WTC11 (cell line): ENCODE data around the gene DNAJB9. TPM values are rescaled to one million over a fixed set of nuclear protein-coding genes. Genes with fewer than 3 reads are reported as not detected.

ENCODE experiments used
- ATAC-seq: fragments of 200-7000 bp; cut with Tn5 transposase; 2 replicates; pipeline ENCODE4 v1.10.0; 2021; ENCODE audit warnings: mild to moderate bottlenecking, moderate library complexity
- CTCF ChIA-PET: fragments of 300-600 bp; sonication (Branson Sonifier 250); formaldehyde crosslinking; loops from one replicate; lab custom pipeline; 2021; ENCODE audit warnings: antibody characterized with exemption; lab: Charles Lee
- POLR2A ChIA-PET: fragments of 350-600 bp; sonication (Branson Sonifier 250); formaldehyde crosslinking; loops from one replicate; lab custom pipeline; 2021; ENCODE audit warnings: antibody characterized with exemption; lab: Charles Lee
- DNase-seq: peaks from one replicate; pipeline ENCODE4 v3.0.0; 2021; ENCODE audit warnings: low spot score
- H3K27ac Mint-ChIP-seq: 2 replicates; pipeline ENCODE4 v1.8.0; 2021; ENCODE audit warnings: mixed read lengths
- H3K27me3 Mint-ChIP-seq: 2 replicates; pipeline ENCODE4 v1.8.0; 2021; ENCODE audit warnings: low read depth, mild to moderate bottlenecking, moderate library complexity, mixed read lengths
- H3K36me3 Mint-ChIP-seq: 2 replicates; pipeline ENCODE4 v1.8.0; 2021; ENCODE audit warnings: mixed read lengths
- H3K4me1 Mint-ChIP-seq: 2 replicates; pipeline ENCODE4 v1.8.0; 2022; ENCODE audit warnings: mixed read lengths
- H3K4me3 Mint-ChIP-seq: 2 replicates; pipeline ENCODE4 v1.8.0; 2021; ENCODE audit warnings: mild to moderate bottlenecking, moderate library complexity, mixed read lengths
- H3K9me3 Mint-ChIP-seq: 2 replicates; pipeline ENCODE4 v1.8.0; 2021; ENCODE audit warnings: mixed read lengths
- ATF2 ChIP-seq: sonication (generic); formaldehyde crosslinking; IDR thresholded peaks from 2 replicates; pipeline ENCODE4 v1.8.1; 2022; ENCODE audit warnings: low read depth, missing genetic modification reagents, borderline replicate concordance
- CREM ChIP-seq: sonication (generic); formaldehyde crosslinking; IDR thresholded peaks from 2 replicates; pipeline ENCODE4 v1.8.1; 2022; ENCODE audit warnings: mild to moderate bottlenecking, missing genetic modification reagents, moderate library complexity
- E2F4 ChIP-seq: sonication (generic); formaldehyde crosslinking; IDR thresholded peaks from 2 replicates; pipeline ENCODE4 v1.8.1; 2022; ENCODE audit warnings: low read depth, mild to moderate bottlenecking, moderate library complexity, missing genetic modification reagents, borderline replicate concordance
- ELF4 ChIP-seq: sonication (generic); formaldehyde crosslinking; IDR thresholded peaks from 2 replicates; pipeline ENCODE4 v1.8.1; 2022; ENCODE audit warnings: low read depth, mild to moderate bottlenecking, moderate library complexity, missing genetic modification reagents
- ESRRA ChIP-seq: sonication (generic); formaldehyde crosslinking; IDR thresholded peaks from 2 replicates; pipeline ENCODE4 v1.8.1; 2022; ENCODE audit warnings: mild to moderate bottlenecking, missing genetic modification reagents, borderline replicate concordance
- FOXP4 ChIP-seq: sonication (generic); formaldehyde crosslinking; IDR thresholded peaks from 2 replicates; pipeline ENCODE4 v1.8.0; 2022; ENCODE audit warnings: mild to moderate bottlenecking, missing genetic modification reagents
- GABPB1 ChIP-seq: sonication (generic); formaldehyde crosslinking; IDR thresholded peaks from 2 replicates; pipeline ENCODE4 v1.8.1; 2023; ENCODE audit warnings: mild to moderate bottlenecking, missing genetic modification reagents
- GRHL2 ChIP-seq: fragments of 250-450 bp; sonication (Bioruptor Pico); IDR thresholded peaks from 2 replicates; pipeline ENCODE4 v1.8.0; 2022; ENCODE audit warnings: mild to moderate bottlenecking, moderate library complexity; ENCODE audit not compliant: insufficient replicate concordance, severe bottlenecking
- KAT7 ChIP-seq: sonication (generic); formaldehyde crosslinking; IDR thresholded peaks from 2 replicates; pipeline ENCODE4 v1.8.1; 2023; ENCODE audit warnings: missing genetic modification reagents, mild to moderate bottlenecking, borderline replicate concordance
- NFE2L1 ChIP-seq: sonication (generic); formaldehyde crosslinking; IDR thresholded peaks from 2 replicates; pipeline ENCODE4 v1.8.1; 2023; ENCODE audit warnings: missing genetic modification reagents
- NFYB ChIP-seq: sonication (generic); formaldehyde crosslinking; conservative IDR thresholded peaks from 2 replicates; pipeline ENCODE4 v1.8.0; 2022; ENCODE audit warnings: low read depth, missing genetic modification reagents
- OVOL2 ChIP-seq: fragments of 250-450 bp; sonication (Bioruptor Pico); IDR thresholded peaks from 2 replicates; pipeline ENCODE4 v1.9.0; 2021; ENCODE audit warnings: mild to moderate bottlenecking, borderline replicate concordance
- PRRX2 ChIP-seq: fragments of 250-450 bp; sonication (Bioruptor Pico); IDR thresholded peaks from 2 replicates; pipeline ENCODE4 v1.8.0; 2021; ENCODE audit warnings: mild to moderate bottlenecking
- SMAD3 ChIP-seq: sonication (generic); formaldehyde crosslinking; IDR thresholded peaks from 2 replicates; pipeline ENCODE4 v1.8.0; 2022; ENCODE audit warnings: missing genetic modification reagents, mild to moderate bottlenecking, borderline replicate concordance
- TCF7 ChIP-seq: sonication (generic); formaldehyde crosslinking; IDR thresholded peaks from 2 replicates; pipeline ENCODE4 v1.8.0; 2022; ENCODE audit warnings: mild to moderate bottlenecking, low read depth, missing genetic modification reagents, moderate library complexity
- TP53 ChIP-seq: sonication (generic); formaldehyde crosslinking; IDR thresholded peaks from 2 replicates; pipeline ENCODE4 v1.8.1; 2023; ENCODE audit warnings: mild to moderate bottlenecking, missing genetic modification reagents
- ZBTB21 ChIP-seq: sonication (generic); formaldehyde crosslinking; IDR thresholded peaks from 2 replicates; pipeline ENCODE4 v1.8.1; 2023; ENCODE audit warnings: mild to moderate bottlenecking, missing genetic modification reagents, borderline replicate concordance
- ZNF219 ChIP-seq: sonication (generic); formaldehyde crosslinking; IDR thresholded peaks from 2 replicates; pipeline ENCODE4 v1.8.0; 2023; ENCODE audit warnings: missing genetic modification reagents, mild to moderate bottlenecking, borderline replicate concordance
- ZNF232 ChIP-seq: sonication (generic); formaldehyde crosslinking; IDR thresholded peaks from 2 replicates; pipeline ENCODE4 v1.8.0; 2022; ENCODE audit warnings: mild to moderate bottlenecking, missing genetic modification reagents
- ZNF281 ChIP-seq: sonication (generic); formaldehyde crosslinking; IDR thresholded peaks from 2 replicates; pipeline ENCODE4 v1.8.0; 2023; ENCODE audit warnings: mild to moderate bottlenecking, missing genetic modification reagents
- ZNF396 ChIP-seq: fragments of 250-450 bp; sonication (Bioruptor Pico); IDR thresholded peaks from 2 replicates; pipeline ENCODE4 v1.8.0; 2021; ENCODE audit warnings: mild to moderate bottlenecking, moderate library complexity, borderline replicate concordance
- ZNF416 ChIP-seq: fragments of 250-450 bp; sonication (Bioruptor Pico); IDR thresholded peaks from 2 replicates; pipeline ENCODE4 v1.9.0; 2021; ENCODE audit warnings: mild to moderate bottlenecking, inconsistent platforms
- ZNF425 ChIP-seq: fragments of 250-450 bp; sonication (Bioruptor Pico); conservative IDR thresholded peaks from 2 replicates; pipeline ENCODE4 v1.9.0; 2021; ENCODE audit warnings: mild to moderate bottlenecking
- ZNF671 ChIP-seq: fragments of 250-450 bp; sonication (Bioruptor Pico); IDR thresholded peaks from 2 replicates; pipeline ENCODE4 v1.8.0; 2021; ENCODE audit warnings: mild to moderate bottlenecking
- ZSCAN18 ChIP-seq: fragments of 250-450 bp; sonication (Bioruptor Pico); IDR thresholded peaks from 2 replicates; pipeline ENCODE4 v2.1.2; 2022; ENCODE audit warnings: mild to moderate bottlenecking, moderate library complexity
- total RNA-seq: library from RNA; stranded (reverse); gene quantifications from 3 replicates; pipeline ENCODE4 v1.2.3, GENCODE V29; 2021

DNAJB9 gene
- total RNA-seq, 1 experiment from 2014 or later = 6.6 TPM

GRCh38 chr7:108596560-108596959 is 26.9 kb downstream of the DNAJB9 start:
- H3K36me3 Mint-ChIP-seq = no peaks in the 10 kb centered on the region
- POLR2A ChIA-PET = no interaction called here

GRCh38 chr7:108598153-108598552 is 28.5 kb downstream of the DNAJB9 start:
- POLR2A ChIA-PET = no interaction called here
- ATAC-seq (no peak), DNase-seq (no peak)
- Mint-ChIP-seq H3K27me3 (no peaks in the 10 kb centered on the region), H3K4me1 (peaks cover 31% of the 10 kb centered on the region), H3K27ac (no peak overlapping the region), H3K9me3 (peaks cover 4% of the 10 kb centered on the region; the same call in 1 of the 2 replicates), H3K4me3 (no peak overlapping the region), H3K36me3 (no peaks in the 10 kb centered on the region)
- CTCF ChIA-PET = no interaction called here
- no peak for TF ChIP-seq TCF7
- no peak for TF ChIP-seq TP53 (CRISPR knock-in tag)
- no peak for TF ChIP-seq NFE2L1 (CRISPR knock-in tag)
- no peak for TF ChIP-seq KAT7 (CRISPR knock-in tag)
- no peak for TF ChIP-seq NFYB (CRISPR knock-in tag)
- TF ChIP-seq ZNF425 (CRISPR knock-in tag) = no peak
- no peak for TF ChIP-seq CREM (CRISPR knock-in tag)
- no peak for TF ChIP-seq ELF4 (CRISPR knock-in tag)
- no peak for TF ChIP-seq FOXP4 (CRISPR knock-in tag)

More at GRCh38 chr7:108596560-108596959, 26.9 kb downstream of the DNAJB9 start:
- CTCF ChIA-PET = no interaction called here
- Mint-ChIP-seq H3K4me1 (peaks cover 35% of the 10 kb centered on the region), H3K4me3 (no peak overlapping the region), H3K27ac (no peak overlapping the region), H3K27me3 (no peaks in the 10 kb centered on the region), H3K9me3 (peaks cover 4% of the 10 kb centered on the region; the same call in 1 of the 2 replicates)
- TF ChIP-seq ZNF232 (no peak), E2F4 (CRISPR knock-in tag) (no peak), GRHL2 (no peak), NFE2L1 (CRISPR knock-in tag) (no peak), ZNF219 (no peak), ZSCAN18 (CRISPR knock-in tag) (no peak), ZBTB21 (CRISPR knock-in tag) (no peak), ESRRA (CRISPR knock-in tag) (no peak), PRRX2 (CRISPR knock-in tag) (no peak), ZNF396 (CRISPR knock-in tag) (no peak), SMAD3 (CRISPR knock-in tag) (no peak), ZNF281 (CRISPR knock-in tag) (no peak), ZNF671 (CRISPR knock-in tag) (no peak), OVOL2 (CRISPR knock-in tag) (no peak), ZNF416 (no peak), ATF2 (no peak), GABPB1 (no peak)
- ATAC-seq (no peak), DNase-seq (no peak)
